B cell (primary cell): ENCODE data around the gene ZNF609. TPM values are rescaled to one million over a fixed set of nuclear protein-coding genes. Genes with fewer than 3 reads are reported as not detected.

Source experiments
- ATAC-seq: fragments of 200-7000 bp; cut with Tn5 transposase; one replicate; pipeline ENCODE4 v1.10.0; 2021; ENCODE audit warnings: low read depth, mild to moderate bottlenecking, moderate number of reproducible peaks, moderate library complexity
- CTCF ChIA-PET: fragments of 350-600 bp; sonication (Branson Sonifier 250); formaldehyde crosslinking; loops from one replicate; lab custom pipeline; 2021; ENCODE audit warnings: antibody characterized with exemption, inconsistent platforms; lab: Charles Lee
- POLR2A ChIA-PET: fragments of 350-600 bp; sonication (Branson Sonifier 250); formaldehyde crosslinking; loops from one replicate; lab custom pipeline; 2021; ENCODE audit warnings: antibody characterized with exemption; lab: Charles Lee
- DNase-seq: peaks from one replicate; pipeline ENCODE4 v3.0.0; 2013
- H2AFZ ChIP-seq: 2 replicates; pipeline ENCODE4 v1.6.1; 2012; ENCODE audit warnings: mild to moderate bottlenecking, low read depth, low read length; ENCODE audit not compliant: insufficient read depth, poor library complexity, severe bottlenecking
- H3K27ac ChIP-seq, 2 donors: 1 replicate in 1 of 2; 2 replicates in 1 of 2; pipeline ENCODE4 v1.5.1; 2012 to 2013; ENCODE audit warnings: low read length in 2 of 2, mild to moderate bottlenecking in 2 of 2, moderate library complexity in 1 of 2
- H3K27me3 ChIP-seq, 4 experiments: fragments of 200-600 bp in 1 of 4; sonication (generic) in 1 of 4; replicated peaks in 1 of 4; 1 replicate in 2 of 4; 2 replicates in 2 of 4; pipeline versions ENCODE4 v1.6.1 to v1.7.0; 2013 to 2016; ENCODE audit warnings: low read length in 3 of 4, mild to moderate bottlenecking in 2 of 4, mixed read lengths in 1 of 4, moderate library complexity in 1 of 4; ENCODE audit not compliant: insufficient read depth in 4 of 4, control insufficient read depth in 3 of 4; ENCODE audit errors: control extremely low read depth in 1 of 4
- H3K36me3 ChIP-seq, 2 experiments: replicated peaks in 1 of 2; 1 replicate in 1 of 2; 2 replicates in 1 of 2; pipeline versions ENCODE4 v1.6.1 to v1.7.1; 2013; ENCODE audit warnings: low read length in 1 of 2; ENCODE audit not compliant: insufficient read depth in 2 of 2, control insufficient read depth in 1 of 2; ENCODE audit errors: control extremely low read depth in 1 of 2, extremely low read depth in 1 of 2
- H3K4me1 ChIP-seq, 2 donors: fragments of 200-600 bp in 1 of 2; sonication (generic) in 1 of 2; 1 replicate in 1 of 2; 2 replicates in 1 of 2; pipeline versions ENCODE4 v1.5.1 to v1.6.1; 2013 to 2017; ENCODE audit warnings: low read length in 2 of 2; ENCODE audit not compliant: control insufficient read depth in 2 of 2, insufficient read depth in 2 of 2
- H3K4me2 ChIP-seq: replicated peaks from 2 replicates; pipeline ENCODE3; 2012; ENCODE audit warnings: mild to moderate bottlenecking, low read depth, low read length; ENCODE audit not compliant: poor library complexity, severe bottlenecking
- H3K4me3 ChIP-seq, 5 experiments: fragments of 200-600 bp in 1 of 5; sonication (generic) in 1 of 5; 1 replicate in 3 of 5; 2 replicates in 2 of 5; pipeline versions ENCODE4 v1.5.1 to v1.7.0; 2011 to 2016; ENCODE audit warnings: low read length in 4 of 5, mild to moderate bottlenecking in 4 of 5, low read depth in 2 of 5, control low read depth in 1 of 5, moderate library complexity in 1 of 5; ENCODE audit not compliant: insufficient read depth in 1 of 5; ENCODE audit errors: control extremely low read depth in 1 of 5, extremely low read depth in 1 of 5
- H3K79me2 ChIP-seq: fragments of 200-600 bp; sonication (generic); one replicate; pipeline ENCODE4 v1.6.0; 2016; ENCODE audit warnings: low read length; ENCODE audit not compliant: control insufficient read depth, insufficient read depth
- H3K9ac ChIP-seq: fragments of 200-600 bp; sonication (generic); 2 replicates; pipeline ENCODE4 v1.6.1; 2017; ENCODE audit warnings: mild to moderate bottlenecking, low read length, moderate library complexity
- H3K9me3 ChIP-seq, 3 donors: one replicate each; pipeline versions ENCODE4 v1.6.1 to v1.7.1; 2013; ENCODE audit warnings: low read length in 2 of 3; ENCODE audit not compliant: control insufficient read depth in 2 of 3, insufficient read depth in 1 of 3; ENCODE audit errors: control extremely low read depth in 1 of 3
- H4K20me1 ChIP-seq: 2 replicates; pipeline ENCODE4 v1.6.0; 2012; ENCODE audit warnings: mild to moderate bottlenecking, low read length; ENCODE audit not compliant: insufficient read depth, control insufficient read depth, poor library complexity, severe bottlenecking
- H3K27ac Mint-ChIP-seq: one replicate; pipeline ENCODE4 v1.8.0; 2021; ENCODE audit warnings: mixed read lengths
- H3K27me3 Mint-ChIP-seq: one replicate; pipeline ENCODE4 v1.8.0; 2021; ENCODE audit warnings: mixed read lengths
- H3K4me1 Mint-ChIP-seq: one replicate; pipeline ENCODE4 v1.8.0; 2021; ENCODE audit warnings: mixed read lengths
- H3K4me3 Mint-ChIP-seq: one replicate; pipeline ENCODE4 v1.8.0; 2021; ENCODE audit warnings: mixed read lengths
- H3K9me3 Mint-ChIP-seq: one replicate; pipeline ENCODE4 v1.8.0; 2022; ENCODE audit warnings: mixed read lengths; ENCODE audit not compliant: insufficient read depth
- CTCF ChIP-seq: fragments of 200-600 bp; IDR thresholded peaks from one replicate; pipeline ENCODE4 v1.8.0; 2022; ENCODE audit warnings: antibody characterized with exemption, mild to moderate bottlenecking
- EZH2 ChIP-seq: IDR thresholded peaks from 2 replicates; pipeline ENCODE4 v1.6.1; 2012; ENCODE audit warnings: borderline replicate concordance, low read depth, mild to moderate bottlenecking, moderate library complexity, low read length; ENCODE audit not compliant: insufficient read depth, poor library complexity, severe bottlenecking
- WGBS: methylation state at CpG from one replicate; pipeline ENCODE4 v1.1.5; 2013; ENCODE audit warnings: missing lambda C conversion rate; ENCODE audit not compliant: insufficient coverage; 5-methylcytosine and 5-hydroxymethylcytosine counted together
- intact Hi-C: fragments of 100-400 bp; cut with micrococcal nuclease; formaldehyde crosslinking; loops from one replicate; pipeline ENCODE4 v1.10.0; 2022
- polyA plus RNA-seq: library from polyadenylated mRNA; depleted of rRNA; stranded (reverse); fragments of >200 nt; gene quantifications from 2 replicates; pipeline ENCODE4 v1.2.3, GENCODE V29; 2012
- total RNA-seq, 2 donors: library from RNA; stranded (reverse); fragments of 120-200 nt in 1 of 2; gene quantifications; 1 replicate in 1 of 2; 2 replicates in 1 of 2; pipeline versions ENCODE4 v1.2.3 to v1.2.4, GENCODE V29; 2013 to 2022

Gene ZNF609
- total and polyA plus RNA-seq, 2 donors (not counting 1 experiment from before 2014, with no cell fraction given), result 5.8 to 32.9 TPM

- POLR2A ChIA-PET, result no interaction called here
- Mint-ChIP-seq H3K4me3 (no peak overlapping the region), H3K27me3 (no peaks in the 10 kb centered on the region), H3K4me1 (no peaks in the 10 kb centered on the region), H3K27ac (no peak overlapping the region), H3K9me3 (no peaks in the 10 kb centered on the region)
- Histone ChIP-seq H3K4me2 (no peak overlapping the region), H3K27ac (no peak overlapping the region), H2AFZ (no peak overlapping the region), H3K27me3 (no peaks in the 10 kb centered on the region), H3K4me3 (no peak overlapping the region), H3K9ac (no peak overlapping the region), H3K36me3 (no peaks in the 10 kb centered on the region), H3K9me3 (no peaks in the 10 kb centered on the region), H3K79me2 (no peaks in the 10 kb centered on the region), H4K20me1 (no peaks in the 10 kb centered on the region), H3K4me1 (no peaks in the 10 kb centered on the region)
- WGBS, result 91% methylated on average over 7 of the region's 7 CpGs
- CTCF ChIA-PET, result interaction anchor here (2.3 to 2.5 kb wide), 2 partner anchors 11 to 30 kb away, joined by 7 read pairs; no protein-coding TSS in a partner anchor
- intact Hi-C loops, result no loop called here
- DNase-seq (no peak), ATAC-seq (no peak)
- TF ChIP-seq CTCF (no peak), EZH2 (no peak)
Observed at GRCh38 chr15:64717130-64717529, 256.8 kb downstream of the ZNF609 start.

- H3K4me3 Mint-ChIP-seq, result no peak overlapping the region
- DNase-seq, result no peak
- H3K27ac Mint-ChIP-seq, result no peak overlapping the region
- H3K36me3 ChIP-seq, result no peaks in the 10 kb centered on the region
- WGBS, result 66% methylated on average over 16 of the region's 18 CpGs
- no peak overlapping the region for H3K27ac ChIP-seq
- H3K4me2 ChIP-seq, result no peak overlapping the region
- H2AFZ ChIP-seq, result no peak overlapping the region
- no peak overlapping the region for H3K9ac ChIP-seq
- no peaks in the 10 kb centered on the region for H3K27me3 Mint-ChIP-seq
- H3K4me1 ChIP-seq, result no peaks in the 10 kb centered on the region
- CTCF ChIA-PET, result interaction anchor here (2.3 to 2.5 kb wide), 2 partner anchors 10 to 31 kb away, joined by 7 read pairs; no protein-coding TSS in a partner anchor
- no peak overlapping the region for H3K4me3 ChIP-seq
- TF ChIP-seq CTCF, result no peak
- no peak for TF ChIP-seq EZH2
- POLR2A ChIA-PET, result interaction anchor here (0.6 kb wide), 1 partner anchor 418 kb away, joined by 3 read pairs; no protein-coding TSS in a partner anchor
- H4K20me1 ChIP-seq, result no peaks in the 10 kb centered on the region
- no peaks in the 10 kb centered on the region for H3K79me2 ChIP-seq
- H3K9me3 ChIP-seq, result no peaks in the 10 kb centered on the region
- no peaks in the 10 kb centered on the region for H3K4me1 Mint-ChIP-seq
- H3K27me3 ChIP-seq, result no peaks in the 10 kb centered on the region
- intact Hi-C loops, result no loop called here
- H3K9me3 Mint-ChIP-seq, result no peaks in the 10 kb centered on the region
- ATAC-seq, result no peak
Observed at GRCh38 chr15:64717735-64718495, 257.5 kb downstream of the ZNF609 start.
